Bronchial epithelial cell (primary cell): ENCODE data around the gene CELF2. TPM values are rescaled to one million over a fixed set of nuclear protein-coding genes. Genes with fewer than 3 reads are reported as not detected.

ENCODE experiments used
- DNase-seq: peaks from one replicate; pipeline ENCODE4 v3.0.0-alpha.2; 2010; ENCODE audit warnings: low read depth
- FAIRE-seq: peaks from 2 replicates; lab custom pipeline; 2011; peaks lifted over from hg19 to GRCh38; lab: Jason Lieb, UNC
- H3K27me3 ChIP-seq: 2 replicates; pipeline ENCODE4 v1.5.1; 2011; ENCODE audit warnings: low read length; ENCODE audit not compliant: control insufficient read depth, insufficient read depth
- H3K36me3 ChIP-seq: 2 replicates; pipeline ENCODE4 v1.5.1; 2011; ENCODE audit warnings: low read length; ENCODE audit not compliant: control insufficient read depth, insufficient read depth
- H3K4me3 ChIP-seq: 2 replicates; pipeline ENCODE4 v1.5.1; 2011; ENCODE audit warnings: mild to moderate bottlenecking, low read depth, low read length, control low read depth
- total RNA-seq: library from RNA; depleted of rRNA; stranded (reverse); fragments of >200 nt; gene quantifications from 2 replicates; pipeline ENCODE4 v1.2.1, GENCODE V29; 2014
- TF ChIP-seq, protein P1 (sequence below): IDR thresholded peaks from 2 replicates; pipeline ENCODE4 v1.5.1; 2011; ENCODE audit warnings: mild to moderate bottlenecking, moderate library complexity, low read length, control low read depth, inconsistent platforms; ENCODE audit not compliant: insufficient read depth, severe bottlenecking

Gene CELF2
- total RNA-seq, 1 donor from 2014 or later, result 2.1 TPM

- H3K27me3 ChIP-seq, result no peaks in the 10 kb centered on the region
- H3K36me3 ChIP-seq, result no peaks in the 10 kb centered on the region
- peak; percentile 47 for FAIRE-seq
- DNase-seq, result no peak
- H3K4me3 ChIP-seq, result no peak overlapping the region
- TF ChIP-seq, protein P1, sequence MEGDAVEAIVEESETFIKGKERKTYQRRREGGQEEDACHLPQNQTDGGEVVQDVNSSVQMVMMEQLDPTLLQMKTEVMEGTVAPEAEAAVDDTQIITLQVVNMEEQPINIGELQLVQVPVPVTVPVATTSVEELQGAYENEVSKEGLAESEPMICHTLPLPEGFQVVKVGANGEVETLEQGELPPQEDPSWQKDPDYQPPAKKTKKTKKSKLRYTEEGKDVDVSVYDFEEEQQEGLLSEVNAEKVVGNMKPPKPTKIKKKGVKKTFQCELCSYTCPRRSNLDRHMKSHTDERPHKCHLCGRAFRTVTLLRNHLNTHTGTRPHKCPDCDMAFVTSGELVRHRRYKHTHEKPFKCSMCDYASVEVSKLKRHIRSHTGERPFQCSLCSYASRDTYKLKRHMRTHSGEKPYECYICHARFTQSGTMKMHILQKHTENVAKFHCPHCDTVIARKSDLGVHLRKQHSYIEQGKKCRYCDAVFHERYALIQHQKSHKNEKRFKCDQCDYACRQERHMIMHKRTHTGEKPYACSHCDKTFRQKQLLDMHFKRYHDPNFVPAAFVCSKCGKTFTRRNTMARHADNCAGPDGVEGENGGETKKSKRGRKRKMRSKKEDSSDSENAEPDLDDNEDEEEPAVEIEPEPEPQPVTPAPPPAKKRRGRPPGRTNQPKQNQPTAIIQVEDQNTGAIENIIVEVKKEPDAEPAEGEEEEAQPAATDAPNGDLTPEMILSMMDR, result no peak
These were observed 285.9 kb downstream of the CELF2 start for GRCh38 chr10:11303361-11304170.

GRCh38 chr10:11304906-11305585 lies 287.4 kb downstream of the CELF2 start:
- no peaks in the 10 kb centered on the region for H3K27me3 ChIP-seq
- no peak overlapping the region for H3K4me3 ChIP-seq
- FAIRE-seq (no peak), DNase-seq (no peak)
- H3K36me3 ChIP-seq, result no peaks in the 10 kb centered on the region
- TF ChIP-seq, protein P1, result no peak

DNA sequence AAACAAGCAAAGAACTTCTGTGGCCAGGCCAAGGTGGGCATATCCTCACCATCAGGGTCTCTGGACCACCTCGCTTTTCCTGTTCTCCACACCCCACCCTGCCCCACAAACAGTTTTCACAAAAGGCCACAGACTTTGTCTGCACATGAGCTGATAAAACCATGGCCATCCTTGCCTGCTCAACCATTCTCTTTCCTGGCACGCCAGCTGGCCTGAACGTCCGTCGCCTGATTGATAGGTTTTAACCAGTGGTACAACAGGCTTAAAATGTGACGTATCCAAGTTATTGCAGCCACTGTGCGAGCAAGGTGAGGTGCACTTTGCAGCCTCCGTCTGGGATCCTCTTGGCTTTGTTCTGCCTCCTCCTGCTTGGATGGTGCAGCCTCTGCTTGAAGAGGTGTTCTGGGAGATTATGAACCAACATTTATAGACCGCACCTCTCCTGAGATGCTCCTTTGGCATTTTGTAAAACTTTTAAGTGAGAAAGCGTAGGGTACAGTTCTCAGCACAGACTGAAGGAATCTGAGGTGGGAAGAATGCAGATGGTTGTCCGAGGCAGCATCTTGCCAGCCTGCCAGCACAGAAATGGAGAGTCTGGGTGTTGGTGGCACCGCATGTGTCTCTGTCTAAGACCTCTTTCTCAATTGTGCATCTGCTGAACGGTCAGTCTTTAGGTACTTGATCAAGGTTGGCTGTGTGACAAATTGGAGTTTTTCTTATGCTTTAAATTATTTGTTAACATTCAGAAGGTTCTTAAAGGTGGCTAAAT lies 288.3 kb downstream of the CELF2 start:
- Histone ChIP-seq H3K27me3 (no peaks in the 10 kb centered on the region), H3K4me3 (no peak overlapping the region), H3K36me3 (no peaks in the 10 kb centered on the region)
- FAIRE-seq (no peak), DNase-seq (no peak)
- TF ChIP-seq, protein P1, result no peak

GRCh38 chr10:11307004-11307403 lies 289.3 kb downstream of the CELF2 start:
- Histone ChIP-seq H3K36me3 (no peaks in the 10 kb centered on the region), H3K4me3 (no peak overlapping the region), H3K27me3 (no peaks in the 10 kb centered on the region)
- DNase-seq (no peak), FAIRE-seq (no peak)
- TF ChIP-seq, protein P1, result no peak

- DNase-seq (no peak), FAIRE-seq (no peak)
- TF ChIP-seq, protein P1, result no peak
- Histone ChIP-seq H3K27me3 (no peaks in the 10 kb centered on the region), H3K36me3 (no peaks in the 10 kb centered on the region), H3K4me3 (no peak overlapping the region)
These were observed 290.3 kb downstream of the CELF2 start for GRCh38 chr10:11307937-11308336.
